MM.1S (cell line): ENCODE results near the gene IGSF6.

Experiments used
- DNase-seq: peaks from one replicate; pipeline ENCODE4 v3.0.0-alpha.2; 2015
- H2AFZ ChIP-seq: fragments of 300-600 bp; sonication (generic); 2 replicates; pipeline ENCODE4 v1.6.0; 2016; ENCODE audit warnings: antibody characterized with exemption, low read length
- H3F3A ChIP-seq: fragments of 300-600 bp; sonication (generic); 2 replicates; pipeline ENCODE4 v1.6.1; 2016; ENCODE audit warnings: mild to moderate bottlenecking, antibody characterized with exemption, low read length, moderate library complexity, mixed read lengths; ENCODE audit not compliant: insufficient read depth
- H3K27ac ChIP-seq: fragments of 300-600 bp; sonication (generic); 2 replicates; pipeline ENCODE4 v1.5.1; 2016; ENCODE audit warnings: mild to moderate bottlenecking, low read length
- H3K27me3 ChIP-seq: fragments of 300-600 bp; sonication (generic); replicated peaks from 2 replicates; pipeline ENCODE4 v1.6.0; 2016; ENCODE audit warnings: low read length; ENCODE audit not compliant: insufficient read depth
- H3K36me3 ChIP-seq: fragments of 300-600 bp; sonication (generic); replicated peaks from 2 replicates; pipeline ENCODE4 v1.6.1; 2016; ENCODE audit warnings: mild to moderate bottlenecking, low read length, mixed read lengths; ENCODE audit not compliant: insufficient read depth
- H3K4me1 ChIP-seq: fragments of 300-600 bp; sonication (generic); 2 replicates; pipeline ENCODE4 v1.6.1; 2016; ENCODE audit warnings: low read length, mixed read lengths
- H3K4me2 ChIP-seq: fragments of 300-600 bp; sonication (generic); 2 replicates; pipeline ENCODE4 v1.6.0; 2016; ENCODE audit warnings: low read depth, low read length
- H3K4me3 ChIP-seq: fragments of 300-600 bp; sonication (generic); 2 replicates; pipeline ENCODE4 v1.5.1; 2016; ENCODE audit warnings: low read length, mixed read lengths
- H3K79me2 ChIP-seq: fragments of 300-600 bp; sonication (generic); 2 replicates; pipeline ENCODE4 v1.6.1; 2016; ENCODE audit warnings: mixed run types, low read length, mixed read lengths
- H3K9ac ChIP-seq: fragments of 300-600 bp; sonication (generic); 2 replicates; pipeline ENCODE4 v1.6.1; 2016; ENCODE audit warnings: low read length, mixed read lengths
- H3K9me2 ChIP-seq: fragments of 300-600 bp; sonication (generic); replicated peaks from 2 replicates; pipeline ENCODE4 v1.6.1; 2016; ENCODE audit warnings: mild to moderate bottlenecking, low read length, mixed read lengths; ENCODE audit not compliant: insufficient read depth
- H3K9me3 ChIP-seq: fragments of 300-600 bp; sonication (generic); replicated peaks from 2 replicates; pipeline ENCODE4 v1.6.1; 2016; ENCODE audit warnings: mild to moderate bottlenecking, low read length, mixed read lengths; ENCODE audit not compliant: insufficient read depth
- H4K20me1 ChIP-seq: fragments of 300-600 bp; sonication (generic); 2 replicates; pipeline ENCODE4 v1.6.1; 2016; ENCODE audit warnings: mild to moderate bottlenecking, low read length, moderate library complexity, mixed read lengths; ENCODE audit not compliant: insufficient read depth
- CTCF ChIP-seq: fragments of 300-600 bp; sonication (generic); IDR thresholded peaks from 2 replicates; pipeline ENCODE4 v1.5.1; 2016; ENCODE audit warnings: antibody characterized with exemption, low read length, mixed read lengths
- EZH2 ChIP-seq: fragments of 300-600 bp; sonication (generic); optimal IDR thresholded peaks from 2 replicates; pipeline ENCODE3; 2017; ENCODE audit warnings: low read depth, mild to moderate bottlenecking, antibody characterized with exemption, low read length, mixed read lengths
- EZH2phosphoT487 ChIP-seq: fragments of 300-600 bp; sonication (generic); IDR thresholded peaks from 2 replicates; pipeline ENCODE4 v1.6.1; 2018; ENCODE audit warnings: antibody characterized with exemption, low read length

The IGSF6 gene

GRCh38 chr16:21593530-21594289 is 58.7 kb downstream of the IGSF6 start:
- no peaks in the 10 kb centered on the region for H3F3A ChIP-seq
- H3K9ac ChIP-seq = no peak overlapping the region
- H3K36me3 ChIP-seq = no peaks in the 10 kb centered on the region
- DNase-seq = no peak
- no peaks in the 10 kb centered on the region for H3K9me3 ChIP-seq
- no peaks in the 10 kb centered on the region for H3K27me3 ChIP-seq
- TF ChIP-seq EZH2 (no peak), EZH2phosphoT487 (no peak), CTCF (no peak)
- H3K4me3 ChIP-seq = no peak overlapping the region
- H3K79me2 ChIP-seq = no peaks in the 10 kb centered on the region
- H3K4me1 ChIP-seq = no peaks in the 10 kb centered on the region
- no peaks in the 10 kb centered on the region for H4K20me1 ChIP-seq
- H3K27ac ChIP-seq = no peak overlapping the region
- no peak overlapping the region for H3K4me2 ChIP-seq
- H3K9me2 ChIP-seq = no peaks in the 10 kb centered on the region
- H2AFZ ChIP-seq = no peak overlapping the region

- Histone ChIP-seq H3K9me2 (no peaks in the 10 kb centered on the region), H3K9me3 (no peaks in the 10 kb centered on the region), H3K36me3 (no peaks in the 10 kb centered on the region), H3K27ac (no peak overlapping the region), H2AFZ (no peak overlapping the region), H4K20me1 (no peaks in the 10 kb centered on the region), H3K4me1 (no peaks in the 10 kb centered on the region), H3K27me3 (no peaks in the 10 kb centered on the region), H3K79me2 (no peaks in the 10 kb centered on the region), H3K4me3 (no peak overlapping the region), H3K9ac (no peak overlapping the region), H3K4me2 (no peak overlapping the region), H3F3A (no peaks in the 10 kb centered on the region)
- no peak for DNase-seq
- TF ChIP-seq EZH2phosphoT487 = no peak
- no peak for TF ChIP-seq EZH2
- TF ChIP-seq CTCF = no peak
Observed at GRCh38 chr16:21592191-21592590, 60.2 kb downstream of the IGSF6 start.

- H3K4me3 ChIP-seq = no peak overlapping the region
- H2AFZ ChIP-seq = no peak overlapping the region
- no peaks in the 10 kb centered on the region for H3K4me1 ChIP-seq
- H3F3A ChIP-seq = no peaks in the 10 kb centered on the region
- no peaks in the 10 kb centered on the region for H3K79me2 ChIP-seq
- H3K36me3 ChIP-seq = no peaks in the 10 kb centered on the region
- H3K9ac ChIP-seq = no peak overlapping the region
- H4K20me1 ChIP-seq = no peaks in the 10 kb centered on the region
- no peaks in the 10 kb centered on the region for H3K27me3 ChIP-seq
- DNase-seq = no peak
- H3K9me3 ChIP-seq = no peaks in the 10 kb centered on the region
- no peaks in the 10 kb centered on the region for H3K9me2 ChIP-seq
- no peak overlapping the region for H3K4me2 ChIP-seq
- TF ChIP-seq EZH2phosphoT487 (no peak), CTCF (no peak), EZH2 (no peak)
- no peak overlapping the region for H3K27ac ChIP-seq
Observed at GRCh38 chr16:21590796-21591195, 61.6 kb downstream of the IGSF6 start.
